HG03060 (cell line): ENCODE data around the gene CPTP.

Source experiments
- ATAC-seq: cut with Tn5 transposase; IDR thresholded peaks from one replicate; pipeline ENCODE4 v1.9.1; 2021; ENCODE audit warnings: low read depth, moderate number of reproducible peaks; ENCODE audit not compliant: unreplicated experiment

The CPTP gene

DNA sequence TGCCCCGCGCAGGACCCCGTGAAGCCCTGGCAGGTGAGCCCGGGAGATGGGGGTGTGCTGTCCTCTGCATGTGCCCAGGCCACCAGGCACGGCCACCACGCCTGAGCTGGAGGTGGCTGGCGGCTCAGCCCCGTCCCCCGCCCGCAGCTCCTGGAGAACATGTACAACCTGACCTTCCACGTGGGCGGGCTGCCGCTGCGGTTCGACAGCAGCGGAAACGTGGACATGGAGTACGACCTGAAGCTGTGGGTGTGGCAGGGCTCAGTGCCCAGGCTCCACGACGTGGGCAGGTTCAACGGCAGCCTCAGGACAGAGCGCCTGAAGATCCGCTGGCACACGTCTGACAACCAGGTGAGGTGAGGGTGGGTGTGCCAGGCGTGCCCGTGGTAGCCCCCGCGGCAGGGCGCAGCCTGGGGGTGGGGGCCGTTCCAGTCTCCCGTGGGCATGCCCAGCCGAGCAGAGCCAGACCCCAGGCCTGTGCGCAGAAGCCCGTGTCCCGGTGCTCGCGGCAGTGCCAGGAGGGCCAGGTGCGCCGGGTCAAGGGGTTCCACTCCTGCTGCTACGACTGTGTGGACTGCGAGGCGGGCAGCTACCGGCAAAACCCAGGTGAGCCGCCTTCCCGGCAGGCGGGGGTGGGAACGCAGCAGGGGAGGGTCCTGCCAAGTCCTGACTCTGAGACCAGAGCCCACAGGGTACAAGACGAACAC is 8.3 kb downstream of the CPTP start:
- ATAC-seq = no peak

DNA sequence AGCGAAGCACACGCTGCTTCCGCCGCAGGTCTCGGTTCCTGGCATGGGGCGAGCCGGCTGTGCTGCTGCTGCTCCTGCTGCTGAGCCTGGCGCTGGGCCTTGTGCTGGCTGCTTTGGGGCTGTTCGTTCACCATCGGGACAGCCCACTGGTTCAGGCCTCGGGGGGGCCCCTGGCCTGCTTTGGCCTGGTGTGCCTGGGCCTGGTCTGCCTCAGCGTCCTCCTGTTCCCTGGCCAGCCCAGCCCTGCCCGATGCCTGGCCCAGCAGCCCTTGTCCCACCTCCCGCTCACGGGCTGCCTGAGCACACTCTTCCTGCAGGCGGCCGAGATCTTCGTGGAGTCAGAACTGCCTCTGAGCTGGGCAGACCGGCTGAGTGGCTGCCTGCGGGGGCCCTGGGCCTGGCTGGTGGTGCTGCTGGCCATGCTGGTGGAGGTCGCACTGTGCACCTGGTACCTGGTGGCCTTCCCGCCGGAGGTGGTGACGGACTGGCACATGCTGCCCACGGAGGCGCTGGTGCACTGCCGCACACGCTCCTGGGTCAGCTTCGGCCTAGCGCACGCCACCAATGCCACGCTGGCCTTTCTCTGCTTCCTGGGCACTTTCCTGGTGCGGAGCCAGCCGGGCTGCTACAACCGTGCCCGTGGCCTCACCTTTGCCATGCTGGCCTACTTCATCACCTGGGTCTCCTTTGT is 9.1 kb downstream of the CPTP start:
- no peak for ATAC-seq

DNA sequence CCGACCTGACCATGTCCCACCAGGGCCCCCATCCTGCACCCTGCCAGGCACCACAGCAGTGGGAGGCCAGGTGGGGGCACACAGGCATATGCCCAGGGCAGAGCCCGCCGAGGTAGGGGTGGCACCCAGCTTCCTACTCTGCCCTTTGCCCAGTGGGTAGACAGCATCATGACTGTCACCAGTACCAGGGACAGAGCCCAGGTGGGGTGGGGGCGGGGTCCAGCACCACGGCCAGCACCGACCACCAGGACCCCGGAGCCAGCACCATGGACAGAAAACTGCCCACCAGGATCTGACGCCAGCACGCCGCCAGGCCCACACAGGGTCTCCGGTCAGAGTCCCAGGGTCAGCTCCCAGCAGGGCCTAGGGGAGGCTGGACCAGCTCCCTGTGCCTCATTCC is 10.2 kb downstream of the CPTP start:
- no peak for ATAC-seq

DNA sequence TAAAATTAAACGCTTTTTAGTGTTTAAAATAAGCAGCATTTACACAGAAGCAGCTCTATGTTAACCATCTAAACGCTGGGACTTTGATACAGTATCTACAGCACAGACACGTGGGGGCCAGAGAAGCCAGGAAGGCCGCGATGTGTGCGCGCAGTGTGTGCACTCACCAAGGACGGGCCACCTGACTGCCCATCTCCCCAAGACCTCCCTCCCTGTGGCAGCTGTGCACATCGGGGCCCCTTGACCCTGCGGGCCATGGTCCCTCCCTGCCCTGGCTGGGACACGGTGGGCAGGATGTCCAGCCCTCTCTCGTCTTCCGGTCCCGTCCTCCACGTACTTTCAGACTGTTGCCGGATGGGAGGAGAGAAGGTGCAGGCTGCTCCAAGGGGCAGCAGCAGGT is 10.7 kb downstream of the CPTP start:
- no peak for ATAC-seq

DNA sequence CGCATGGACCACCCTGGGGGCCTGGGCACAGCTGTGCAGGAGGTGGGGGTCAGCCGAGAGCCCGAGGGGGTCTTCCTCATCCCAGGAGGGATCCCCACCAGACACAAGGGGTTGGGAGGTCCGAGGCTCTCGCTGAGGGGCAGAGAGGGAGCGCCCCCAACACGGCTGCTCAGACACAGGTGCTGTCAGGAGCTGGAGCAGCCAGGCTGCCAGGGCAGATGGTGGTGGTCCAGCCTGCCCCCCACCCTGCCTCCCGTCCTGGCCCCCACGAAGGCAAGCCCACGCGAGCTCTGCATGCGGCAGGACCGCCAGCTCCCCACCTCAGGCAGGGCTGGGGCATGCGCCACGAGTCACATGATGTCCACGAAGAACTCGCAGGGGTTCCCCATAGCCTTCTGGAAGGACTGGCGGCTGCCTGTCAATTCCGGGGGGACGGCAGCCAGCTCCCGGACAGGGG is 11.2 kb downstream of the CPTP start:
- no peak for ATAC-seq

DNA sequence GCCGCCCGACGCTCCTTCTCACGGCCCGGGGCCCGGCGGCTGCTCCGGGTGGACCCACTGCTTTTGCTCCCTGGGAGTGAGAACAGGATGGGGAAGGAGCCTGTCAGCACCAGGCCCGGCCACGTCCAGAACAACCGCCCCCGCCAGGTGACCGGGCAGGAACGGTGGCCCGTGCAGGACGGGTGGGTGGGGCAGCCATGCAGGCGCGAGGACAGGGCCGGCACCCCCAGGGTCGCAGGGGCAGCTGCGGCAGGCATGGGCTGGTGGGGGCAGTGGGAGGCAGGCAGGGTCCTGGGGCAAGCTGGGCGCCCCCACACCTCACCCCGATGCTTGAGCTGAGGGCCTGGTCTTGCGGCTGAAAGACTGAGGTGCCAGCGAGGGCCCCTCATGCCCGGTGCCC is 11.8 kb downstream of the CPTP start:
- ATAC-seq = no peak

DNA sequence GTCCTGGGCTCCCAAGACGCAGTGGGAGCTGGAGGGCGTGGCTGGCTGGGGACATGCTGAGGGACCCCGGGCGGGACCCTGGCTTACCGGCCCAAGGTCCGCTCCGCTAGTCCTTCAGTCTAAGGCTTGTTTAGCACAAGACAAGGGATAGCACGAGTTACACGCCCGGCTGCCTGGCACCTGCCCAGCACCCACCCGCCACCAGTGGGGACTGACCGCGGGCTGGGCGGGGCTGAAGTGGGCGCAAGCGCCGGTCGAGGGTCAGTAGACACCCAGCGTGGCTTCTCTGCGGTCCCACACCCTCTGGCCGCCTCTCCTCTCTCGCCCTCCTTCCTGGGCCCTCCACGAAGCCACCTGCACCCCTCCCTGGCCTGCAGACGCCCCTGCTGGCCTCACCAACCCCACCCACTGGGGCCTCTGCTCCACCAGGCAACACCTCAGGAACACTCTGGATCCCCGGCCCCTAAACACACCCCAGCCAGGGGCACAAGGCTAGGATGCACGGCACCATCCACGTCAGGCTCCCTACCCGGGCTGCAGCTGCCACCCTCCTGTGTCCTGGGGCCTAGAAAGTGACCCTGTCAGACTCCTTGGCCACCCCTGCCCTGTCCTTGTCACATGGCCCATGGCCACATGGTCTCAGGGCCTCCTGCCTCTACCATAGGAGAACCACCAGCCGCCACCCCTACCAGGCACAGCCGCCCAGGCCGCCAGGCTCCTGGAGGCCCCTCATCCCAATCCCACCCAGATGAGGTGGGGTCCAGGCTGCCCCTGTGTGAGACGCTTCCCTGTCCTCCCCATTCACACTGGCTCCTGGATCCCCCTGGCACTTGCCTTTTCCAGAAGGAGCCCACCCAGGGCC is 12.6 kb downstream of the CPTP start:
- no peak for ATAC-seq

DNA sequence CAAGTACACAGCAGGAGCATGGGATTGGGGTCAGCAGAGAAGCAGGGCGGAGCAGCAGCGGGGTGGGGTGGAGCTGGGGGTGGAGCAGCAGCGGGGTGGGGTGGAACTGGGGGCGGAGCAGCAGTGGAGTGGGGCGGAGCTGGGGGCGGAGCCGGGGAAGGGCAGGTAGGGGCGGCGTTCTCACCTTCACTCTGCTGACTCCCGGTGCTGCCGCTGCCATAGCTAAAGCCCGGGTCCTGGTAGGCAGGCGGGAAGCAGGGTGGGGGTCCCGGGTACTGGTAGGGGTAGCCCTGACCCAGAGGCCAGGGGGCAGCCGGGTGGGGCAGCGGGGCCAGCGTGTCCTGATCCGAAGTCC is 13.2 kb downstream of the CPTP start:
- ATAC-seq = no peak

DNA sequence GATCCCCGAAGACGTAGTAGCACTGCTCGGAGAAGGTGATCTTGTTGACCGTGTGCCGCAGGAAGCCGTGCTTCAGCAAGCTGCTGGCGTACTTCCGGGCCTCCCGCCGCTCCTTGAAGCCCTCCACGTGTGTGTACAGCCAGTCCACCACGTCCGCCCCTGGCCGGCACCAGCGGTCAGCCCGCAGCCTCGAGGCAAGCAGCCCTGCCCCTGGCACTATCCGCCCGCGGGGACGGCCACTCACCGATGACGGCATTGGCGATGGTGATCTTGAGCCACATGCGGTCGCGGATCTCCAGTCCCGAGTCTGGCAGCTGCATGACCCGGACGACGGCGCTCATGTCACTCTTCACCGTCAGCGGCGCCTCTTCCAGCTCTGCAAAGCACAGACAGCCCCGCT is 13.7 kb downstream of the CPTP start:
- no peak for ATAC-seq

DNA sequence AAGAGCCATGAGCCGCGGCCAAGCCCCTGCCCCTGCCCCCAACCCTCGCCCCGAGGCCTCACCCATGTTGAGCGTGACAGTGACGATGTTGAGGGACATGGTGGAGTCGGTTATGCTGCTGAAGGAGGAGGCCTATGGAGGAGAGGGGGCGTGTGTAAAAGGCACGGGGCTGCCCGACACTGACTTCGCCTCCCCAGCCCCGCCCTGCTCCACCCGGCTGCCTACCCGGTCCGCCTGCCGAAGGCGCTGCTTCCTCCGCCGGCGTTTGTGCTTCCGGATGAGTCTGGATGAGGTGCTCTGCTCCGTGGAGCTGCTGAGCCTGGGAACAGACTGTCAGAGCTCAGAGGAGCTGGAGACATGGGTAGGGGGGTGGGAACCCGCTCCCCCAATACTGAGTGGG is 15.6 kb downstream of the CPTP start:
- ATAC-seq = no peak

DNA sequence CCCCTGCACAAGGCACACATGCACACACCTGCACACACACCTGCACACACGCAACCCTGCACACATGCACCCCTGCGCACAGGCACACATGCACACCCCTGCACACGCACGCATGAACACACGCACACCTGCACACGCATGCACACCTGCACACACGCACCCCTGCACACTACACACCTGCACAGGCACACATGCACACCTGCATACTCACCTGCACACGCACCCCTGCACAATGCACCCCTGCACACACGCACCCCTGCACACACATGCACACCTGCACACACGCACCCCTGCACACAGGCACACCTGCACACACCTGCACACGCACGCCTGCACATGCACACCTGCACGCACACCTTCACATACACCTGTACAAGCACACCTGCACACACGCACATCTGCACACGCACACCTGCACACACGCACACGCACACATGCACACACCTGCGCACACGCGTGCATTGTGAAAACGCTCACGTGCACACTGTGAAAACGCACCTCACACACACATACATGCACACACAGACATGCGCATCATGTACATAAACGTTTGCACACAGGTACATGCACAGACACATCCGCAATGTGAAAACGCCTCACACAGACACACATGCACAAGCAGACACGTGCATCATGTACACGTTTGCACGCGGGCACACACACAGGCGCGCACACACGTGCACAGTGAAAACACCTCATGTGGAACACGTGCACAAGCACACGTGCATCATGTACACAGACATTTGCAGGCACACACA is 16.4 kb downstream of the CPTP start:
- ATAC-seq = no peak

DNA sequence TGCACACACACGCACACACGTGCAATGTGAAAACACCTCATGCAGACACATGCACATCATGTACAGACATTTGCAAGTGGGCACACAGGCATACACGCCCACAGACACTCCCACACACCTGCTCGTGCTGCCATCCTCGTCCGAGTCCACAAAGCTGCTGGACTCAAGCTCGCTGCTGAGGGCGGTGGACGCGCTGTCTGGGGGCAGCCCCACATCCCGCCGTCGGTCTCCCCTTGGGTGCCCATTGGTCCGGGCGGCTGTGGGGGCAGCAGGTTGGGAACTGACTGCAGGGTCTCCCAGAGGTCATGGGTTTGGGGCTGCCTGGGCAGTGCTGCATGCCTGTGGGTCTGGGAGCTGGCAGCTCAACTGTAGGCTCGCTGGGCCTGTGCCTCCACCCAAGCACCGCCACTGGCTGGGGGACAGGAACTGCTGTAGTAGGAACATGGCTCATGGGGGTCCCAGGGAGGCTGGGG is 17.0 kb downstream of the CPTP start:
- ATAC-seq = no peak

DNA sequence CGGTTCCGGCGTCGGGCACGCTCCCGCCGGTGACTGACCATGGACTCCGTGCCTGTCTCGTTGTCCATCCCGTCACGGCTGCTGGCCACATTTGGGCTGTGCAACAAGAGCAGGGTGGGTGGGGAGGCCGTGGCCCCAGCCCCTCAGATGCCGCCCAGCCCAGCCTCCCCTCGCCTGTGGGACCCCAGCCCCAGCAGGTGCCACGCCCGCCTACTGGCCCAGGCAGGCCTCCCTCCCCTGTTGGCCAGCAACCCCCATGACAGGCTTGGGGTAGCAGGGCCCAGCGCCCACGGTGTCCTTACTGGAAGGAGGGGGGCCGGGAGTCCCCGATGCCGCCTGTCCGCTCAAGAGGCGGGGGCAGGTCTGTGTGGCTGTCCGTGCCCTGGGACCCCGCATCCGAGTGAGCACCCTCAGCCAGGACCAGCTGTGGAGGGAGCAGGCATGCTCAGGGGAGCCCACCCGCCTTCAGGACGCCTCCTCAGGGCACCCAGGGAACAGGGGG is 17.5 kb downstream of the CPTP start:
- no peak for ATAC-seq

DNA sequence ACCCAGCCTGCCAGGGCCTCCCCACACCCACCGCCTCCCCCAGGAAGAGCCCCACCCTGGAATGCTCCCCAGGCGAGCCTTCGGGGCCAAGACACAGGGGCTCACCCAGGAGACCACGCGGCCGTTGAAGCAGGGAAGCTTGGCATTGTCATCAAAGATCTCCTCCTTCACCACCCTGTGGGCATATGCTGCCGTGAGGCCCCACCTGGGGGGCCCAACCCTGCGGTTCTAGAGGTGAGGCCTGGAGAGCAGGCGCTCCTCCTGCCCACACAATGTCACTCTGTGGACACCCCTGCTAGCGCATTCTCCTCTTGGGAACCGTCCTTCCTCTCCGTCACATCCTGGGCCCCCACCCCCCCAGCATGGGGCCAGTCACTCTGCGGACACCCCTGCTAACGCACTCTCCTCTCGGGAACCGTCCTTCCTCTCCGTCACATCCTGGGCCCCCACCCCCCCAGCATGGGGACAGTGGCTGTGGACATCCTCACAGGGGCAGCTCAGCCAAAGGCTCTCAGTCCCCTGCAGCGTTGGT is 18.0 kb downstream of the CPTP start:
- ATAC-seq = no peak

DNA sequence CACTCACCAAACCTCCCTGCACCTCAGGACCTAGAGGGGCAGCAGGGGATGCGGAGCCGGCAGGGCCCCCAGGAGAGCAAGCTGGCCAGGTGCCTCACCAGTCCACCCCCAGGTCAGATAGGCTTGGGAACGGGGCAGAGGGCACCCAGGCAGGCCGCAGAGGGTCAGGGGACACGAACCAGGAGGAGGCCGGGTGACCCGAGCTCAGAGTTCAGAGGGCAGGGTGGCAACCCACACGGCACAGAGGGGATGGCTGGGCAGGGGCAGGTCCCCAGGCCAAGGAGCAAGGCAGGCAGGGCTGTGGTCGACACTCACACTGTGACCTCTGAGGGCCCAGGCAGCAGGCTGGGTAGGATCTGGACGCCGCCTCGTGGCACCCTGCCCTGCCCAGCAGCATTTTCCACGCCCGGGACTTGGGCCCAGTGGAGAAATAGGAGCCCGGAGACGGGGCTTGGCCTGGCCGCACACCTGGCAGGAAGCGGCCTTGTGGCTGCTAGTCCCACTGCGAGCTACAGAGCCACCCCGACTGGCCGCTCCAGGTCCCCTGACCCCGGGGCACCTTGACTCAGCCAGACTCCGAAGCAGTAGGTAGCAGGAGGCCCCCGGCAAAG is 19.3 kb downstream of the CPTP start:
- no peak for ATAC-seq

DNA sequence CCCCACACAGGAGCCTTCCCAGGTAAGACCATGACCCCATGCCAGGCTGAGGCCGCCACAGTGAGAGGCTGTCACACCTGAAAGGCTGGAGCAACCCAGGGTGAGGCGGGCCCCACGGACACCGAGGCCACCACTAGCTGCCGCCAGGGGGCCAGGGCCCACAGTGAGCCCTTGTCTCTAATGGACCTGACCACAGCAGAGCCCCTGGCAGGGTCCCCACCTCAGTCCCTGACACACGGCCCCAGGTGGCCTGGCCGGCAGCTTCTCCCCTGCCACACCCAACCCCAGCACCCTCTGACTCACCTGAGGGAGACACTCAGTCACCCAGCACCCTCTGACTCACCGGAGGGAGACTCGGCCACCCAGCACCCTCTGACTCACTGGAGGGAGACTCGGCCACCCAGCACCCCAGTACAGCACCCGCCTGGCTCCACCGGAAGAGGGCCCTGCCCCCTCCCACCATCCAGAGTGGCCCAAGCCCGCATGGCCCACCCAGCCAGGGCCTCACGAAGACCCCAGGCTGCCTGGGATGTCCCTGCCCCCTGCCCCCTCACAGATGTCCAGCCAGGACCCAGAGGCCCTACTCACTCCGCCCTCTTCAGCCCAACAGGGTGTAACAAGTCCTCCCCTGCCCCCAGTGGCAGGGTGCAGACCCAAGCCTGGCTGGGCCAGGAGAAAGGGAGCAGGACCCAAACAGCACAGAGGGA is 20.2 kb downstream of the CPTP start:
- ATAC-seq = no peak

DNA sequence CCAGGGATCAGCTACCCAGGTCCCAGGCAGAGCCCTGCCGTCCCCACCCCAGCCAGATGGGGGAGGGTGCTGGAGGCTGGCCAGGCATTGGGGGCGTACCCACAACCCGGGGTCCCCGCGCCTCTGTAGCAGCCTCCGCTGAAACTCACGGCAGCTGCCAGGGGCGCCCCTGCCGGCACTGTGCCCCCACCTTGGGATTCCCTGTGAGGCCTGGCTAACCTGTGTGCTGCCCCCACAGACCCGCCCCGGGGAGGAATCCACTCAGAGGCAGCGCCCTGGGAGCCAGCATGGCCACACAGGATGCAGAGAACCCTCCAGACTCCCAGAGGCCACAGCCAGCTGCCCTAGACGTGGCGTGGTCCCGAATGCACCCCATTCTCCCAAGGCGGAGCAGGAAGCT is 20.8 kb downstream of the CPTP start:
- ATAC-seq = no peak

DNA sequence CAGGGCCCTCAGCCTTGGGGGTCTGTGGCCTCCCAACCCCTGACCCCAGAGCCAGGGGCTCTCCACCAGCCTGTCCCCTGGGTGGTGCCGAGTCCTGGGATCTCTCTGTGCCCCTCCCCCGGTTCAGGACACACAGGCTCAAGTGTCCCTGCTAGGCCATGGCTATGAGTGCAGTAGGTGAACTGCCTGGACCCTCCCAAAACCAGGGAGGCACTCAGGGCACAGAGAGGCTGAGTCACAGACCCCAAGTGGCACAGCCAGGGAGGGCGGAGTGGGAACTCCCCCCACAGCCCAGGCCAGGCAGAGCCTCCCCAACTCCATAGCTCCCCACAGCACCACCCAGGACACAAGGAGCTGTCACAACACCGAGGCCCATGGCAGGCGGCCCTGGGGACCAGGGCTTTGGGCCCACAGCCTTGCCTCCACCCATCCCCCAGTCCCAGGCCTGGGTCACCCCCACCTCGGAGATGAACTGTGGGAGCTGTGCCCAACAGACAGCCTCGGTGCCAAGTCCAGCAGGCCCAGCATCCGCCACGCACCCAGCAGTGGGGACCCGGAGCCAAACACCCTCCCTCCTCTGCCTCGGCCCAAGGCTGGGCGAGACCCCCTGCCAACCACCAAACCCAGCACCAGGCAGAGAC is 21.4 kb downstream of the CPTP start:
- no peak for ATAC-seq

DNA sequence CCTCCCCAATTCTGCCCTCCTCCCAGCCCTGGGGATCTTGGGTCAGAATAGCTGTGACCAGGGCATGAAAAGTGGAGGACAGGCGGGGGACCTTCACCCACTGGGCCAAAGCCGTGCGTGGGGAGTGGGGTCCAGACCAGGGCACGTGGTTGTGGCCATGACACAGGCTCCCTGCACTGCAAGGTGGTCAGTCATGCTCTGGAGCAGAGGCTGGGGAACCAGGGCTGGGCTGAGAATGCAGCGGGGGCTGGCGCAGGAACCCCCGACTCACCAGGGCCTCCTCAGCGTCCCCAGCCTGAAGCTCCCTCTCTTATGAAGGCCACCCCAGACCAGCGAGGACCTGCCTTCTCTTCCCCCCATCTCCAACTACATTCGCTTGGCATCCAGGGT is 21.9 kb downstream of the CPTP start:
- ATAC-seq = no peak
